ENCODE measurements around the gene EIPR1.

DNA sequence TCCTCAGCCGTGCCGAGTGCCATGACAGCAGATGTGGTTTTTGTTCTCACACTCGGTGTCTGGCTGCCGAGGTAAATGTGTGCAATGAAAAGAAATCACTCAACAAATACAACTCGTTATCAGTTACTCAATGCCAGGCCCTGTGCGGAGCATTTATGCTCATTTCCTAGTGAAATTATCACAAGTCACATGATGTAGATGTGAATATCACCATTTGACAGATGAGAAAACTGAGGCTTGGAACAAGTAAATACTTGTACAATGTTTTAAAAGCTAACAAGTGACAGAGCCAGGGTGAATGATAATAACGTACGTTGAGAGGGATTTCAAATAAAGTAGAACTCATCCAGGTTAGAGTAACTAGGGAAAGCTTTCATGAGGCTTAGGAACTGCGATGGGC lies 174.7 kb downstream of the EIPR1 start:
- TF ChIP-seq CTCF (IDR thresholded peaks at IDR 0.05; ENCODE audit: insufficient read depth, low read depth, low read length) (no peak), EZH2 (IDR thresholded peaks at IDR 0.05; ENCODE audit: insufficient read depth, low read length) (no peak)
